Measurements from ENCODE around the gene RPS19.
A peak's percentile ranks its signal among the peaks of the same experiment; 100 is the strongest.

RPS19 gene

GRCh38 chr19:41853768-41854167 lies 6.3 kb upstream of the RPS19 start:
- no peak overlapping the region for H3K18ac ChIP-seq (ENCODE audit: low read depth in 1 of 2, low read length in 2 of 2)
- no peak for DNase-seq
- no peak overlapping the region for H2BK5ac ChIP-seq (ENCODE audit: low read depth, low read length, poor library complexity, severe bottlenecking)
- no peaks in the 10 kb centered on the region for H3K4me1 ChIP-seq (ENCODE audit: control insufficient read depth, insufficient read depth, low read depth, low read length)
- H4K91ac ChIP-seq (ENCODE audit: low read length) = no peak overlapping the region
- H2AK5ac ChIP-seq (ENCODE audit: low read length, severe bottlenecking) = no peak overlapping the region
- H2BK15ac ChIP-seq (ENCODE audit: low read depth, poor library complexity, severe bottlenecking) = no peak overlapping the region
- no peak overlapping the region for H3K4me3 ChIP-seq (ENCODE audit: insufficient read depth in 1 of 2, low read depth in 1 of 2, low read length in 2 of 2)
- no peaks in the 10 kb centered on the region for H3K36me3 ChIP-seq (ENCODE audit: control insufficient read depth in 1 of 2, insufficient read depth in 2 of 2, low read depth in 1 of 2, low read length in 2 of 2)
- peaks cover 58 to 61% of the 10 kb centered on the region in 2 experiments for H3K27me3 ChIP-seq (ENCODE audit: control insufficient read depth in 1 of 2, insufficient read depth in 1 of 2, low read length in 2 of 2)
- no peak overlapping the region for H2BK12ac ChIP-seq (ENCODE audit: low read length in 2 of 2)
- no peak overlapping the region for H3K4ac ChIP-seq (ENCODE audit: low read depth in 1 of 2, low read length in 2 of 2)
- no peak overlapping the region for H3K23ac ChIP-seq (ENCODE audit: low read length in 2 of 2)
- H3K27ac ChIP-seq (ENCODE audit: low read length, poor library complexity, severe bottlenecking) = no peak overlapping the region
- no peak overlapping the region for H3K9ac ChIP-seq (ENCODE audit: low read length)
- no peak overlapping the region for H3K14ac ChIP-seq (ENCODE audit: low read length in 2 of 2)
- H2AFZ ChIP-seq (ENCODE audit: low read depth, low read length) = no peak overlapping the region
- no peak overlapping the region for H3K4me2 ChIP-seq (ENCODE audit: low read length, poor library complexity, severe bottlenecking)
- H2BK120ac ChIP-seq (ENCODE audit: low read depth, low read length) = no peak overlapping the region
- H3K9me3 ChIP-seq (ENCODE audit: control insufficient read depth, low read length) = no peaks in the 10 kb centered on the region
- H4K8ac ChIP-seq (ENCODE audit: low read length) = no peak overlapping the region
- WGBS = 10% methylated on average over 1 of the region's 2 CpGs
- H3K79me1 ChIP-seq (replicated peaks; ENCODE audit: low read length, poor library complexity, severe bottlenecking) = no peaks in the 10 kb centered on the region

- Histone ChIP-seq H2AFZ (ENCODE audit: low read depth, low read length) (no peak overlapping the region), H3K9ac (ENCODE audit: low read length) (peak overlapping the region; percentile 100), H3K4ac (ENCODE audit: low read depth in 1 of 2, low read length in 2 of 2) (no peak overlapping the region), H2BK12ac (ENCODE audit: low read length in 2 of 2) (no peak overlapping the region), H3K27me3 (ENCODE audit: control insufficient read depth in 1 of 2, insufficient read depth in 1 of 2, low read length in 2 of 2) (peaks cover 10 to 11% of the 10 kb centered on the region in 2 experiments), H2BK15ac (ENCODE audit: low read depth, poor library complexity, severe bottlenecking) (no peak overlapping the region), H3K9me3 (ENCODE audit: control insufficient read depth, low read length) (no peaks in the 10 kb centered on the region), H3K79me1 (replicated peaks; ENCODE audit: low read length, poor library complexity, severe bottlenecking) (no peaks in the 10 kb centered on the region), H3K4me2 (ENCODE audit: low read length, poor library complexity, severe bottlenecking) (peak overlapping the region; percentile 69), H3K4me3 (ENCODE audit: insufficient read depth in 1 of 2, low read depth in 1 of 2, low read length in 2 of 2) (peak overlapping the region in 1 of 2 experiments; percentile 100), H3K4me1 (ENCODE audit: control insufficient read depth, insufficient read depth, low read depth, low read length) (peaks cover 18% of the 10 kb centered on the region), H4K8ac (ENCODE audit: low read length) (no peak overlapping the region), H3K18ac (ENCODE audit: low read depth in 1 of 2, low read length in 2 of 2) (no peak overlapping the region), H3K14ac (ENCODE audit: low read length in 2 of 2) (no peak overlapping the region), H3K23ac (ENCODE audit: low read length in 2 of 2) (no peak overlapping the region), H3K36me3 (ENCODE audit: control insufficient read depth in 1 of 2, insufficient read depth in 2 of 2, low read depth in 1 of 2, low read length in 2 of 2) (peaks cover 33 to 35% of the 10 kb centered on the region in 2 experiments), H3K27ac (ENCODE audit: low read length, poor library complexity, severe bottlenecking) (peak overlapping the region; percentile 83), H2BK5ac (ENCODE audit: low read depth, low read length, poor library complexity, severe bottlenecking) (no peak overlapping the region), H4K91ac (ENCODE audit: low read length) (no peak overlapping the region), H2BK120ac (ENCODE audit: low read depth, low read length) (no peak overlapping the region), H2AK5ac (ENCODE audit: low read length, severe bottlenecking) (no peak overlapping the region)
- DNase-seq = no peak
- under 1% methylated on average over 7 of the region's 8 CpGs for WGBS
Measured at GRCh38 chr19:41859213-41859617, 840 bp upstream of the RPS19 start.

GRCh38 chr19:41860419-41861115 lies 512 bp downstream of the RPS19 start:
- Histone ChIP-seq H3K23ac (ENCODE audit: low read length in 2 of 2) (peak overlapping the region in 1 of 2 experiments; percentile 90), H3K27ac (ENCODE audit: low read length, poor library complexity, severe bottlenecking) (peak overlapping the region; percentile 82), H3K14ac (ENCODE audit: low read length in 2 of 2) (peak overlapping the region; percentile 89 to 93), H4K91ac (ENCODE audit: low read length) (peak overlapping the region; percentile 90), H3K4me1 (ENCODE audit: control insufficient read depth, insufficient read depth, low read depth, low read length) (peaks cover 22% of the 10 kb centered on the region), H3K27me3 (ENCODE audit: control insufficient read depth in 1 of 2, insufficient read depth in 1 of 2, low read length in 2 of 2) (no peaks in the 10 kb centered on the region), H3K18ac (ENCODE audit: low read depth in 1 of 2, low read length in 2 of 2) (peak overlapping the region; percentile 84 to 85), H2BK15ac (ENCODE audit: low read depth, poor library complexity, severe bottlenecking) (peak overlapping the region; percentile 44), H2BK120ac (ENCODE audit: low read depth, low read length) (peak overlapping the region; percentile 88), H2BK5ac (ENCODE audit: low read depth, low read length, poor library complexity, severe bottlenecking) (peak overlapping the region; percentile 98), H3K4me2 (ENCODE audit: low read length, poor library complexity, severe bottlenecking) (peak overlapping the region; percentile 46), H3K79me1 (replicated peaks; ENCODE audit: low read length, poor library complexity, severe bottlenecking) (no peaks in the 10 kb centered on the region), H3K9ac (ENCODE audit: low read length) (peak overlapping the region; percentile 100), H4K8ac (ENCODE audit: low read length) (peak overlapping the region; percentile 90), H3K9me3 (ENCODE audit: control insufficient read depth, low read length) (no peaks in the 10 kb centered on the region), H2BK12ac (ENCODE audit: low read length in 2 of 2) (no peak overlapping the region), H3K4me3 (ENCODE audit: insufficient read depth in 1 of 2, low read depth in 1 of 2, low read length in 2 of 2) (peak overlapping the region; percentile 87 to 100), H3K4ac (ENCODE audit: low read depth in 1 of 2, low read length in 2 of 2) (peak overlapping the region; percentile 93 to 96), H3K36me3 (ENCODE audit: control insufficient read depth in 1 of 2, insufficient read depth in 2 of 2, low read depth in 1 of 2, low read length in 2 of 2) (peaks cover 45 to 48% of the 10 kb centered on the region in 2 experiments), H2AFZ (ENCODE audit: low read depth, low read length) (no peak overlapping the region), H2AK5ac (ENCODE audit: low read length, severe bottlenecking) (peak overlapping the region; percentile 92)
- WGBS = 2% methylated on average over 45 of the region's 45 CpGs
- peak; percentile 5 for DNase-seq

- H3K27ac ChIP-seq (ENCODE audit: low read length, poor library complexity, severe bottlenecking) = peak overlapping the region; percentile 82
- H3K23ac ChIP-seq (ENCODE audit: low read length in 2 of 2) = peak overlapping the region; percentile 34 to 56
- peak overlapping the region; percentile 90 for H4K8ac ChIP-seq (ENCODE audit: low read length)
- DNase-seq = no peak
- H2AFZ ChIP-seq (ENCODE audit: low read depth, low read length) = no peak overlapping the region
- H3K4me1 ChIP-seq (ENCODE audit: control insufficient read depth, insufficient read depth, low read depth, low read length) = peaks cover 25% of the 10 kb centered on the region
- no peak overlapping the region for H2BK15ac ChIP-seq (ENCODE audit: low read depth, poor library complexity, severe bottlenecking)
- H3K36me3 ChIP-seq (ENCODE audit: control insufficient read depth in 1 of 2, insufficient read depth in 2 of 2, low read depth in 1 of 2, low read length in 2 of 2) = peaks cover 49 to 51% of the 10 kb centered on the region in 2 experiments
- H3K4me2 ChIP-seq (ENCODE audit: low read length, poor library complexity, severe bottlenecking) = peak overlapping the region; percentile 46
- no peaks in the 10 kb centered on the region for H3K9me3 ChIP-seq (ENCODE audit: control insufficient read depth, low read length)
- no peaks in the 10 kb centered on the region for H3K27me3 ChIP-seq (ENCODE audit: control insufficient read depth in 1 of 2, insufficient read depth in 1 of 2, low read length in 2 of 2)
- peak overlapping the region; percentile 93 to 96 for H3K4ac ChIP-seq (ENCODE audit: low read depth in 1 of 2, low read length in 2 of 2)
- H2AK5ac ChIP-seq (ENCODE audit: low read length, severe bottlenecking) = peak overlapping the region; percentile 92
- H2BK12ac ChIP-seq (ENCODE audit: low read length in 2 of 2) = no peak overlapping the region
- peak overlapping the region; percentile 100 for H3K9ac ChIP-seq (ENCODE audit: low read length)
- 51% methylated on average over 9 of the region's 9 CpGs for WGBS
- H4K91ac ChIP-seq (ENCODE audit: low read length) = peak overlapping the region; percentile 90
- H2BK5ac ChIP-seq (ENCODE audit: low read depth, low read length, poor library complexity, severe bottlenecking) = peak overlapping the region; percentile 98
- no peak overlapping the region for H3K14ac ChIP-seq (ENCODE audit: low read length in 2 of 2)
- peak overlapping the region in 1 of 2 experiments; percentile 38 for H3K18ac ChIP-seq (ENCODE audit: low read depth in 1 of 2, low read length in 2 of 2)
- H3K79me1 ChIP-seq (replicated peaks; ENCODE audit: low read length, poor library complexity, severe bottlenecking) = no peaks in the 10 kb centered on the region
- no peak overlapping the region for H2BK120ac ChIP-seq (ENCODE audit: low read depth, low read length)
- H3K4me3 ChIP-seq (ENCODE audit: insufficient read depth in 1 of 2, low read depth in 1 of 2, low read length in 2 of 2) = peak overlapping the region; percentile 87 to 100
Measured at GRCh38 chr19:41861116-41861768, 1.2 kb downstream of the RPS19 start.

Data from mesenchymal stem cell (in vitro differentiated cells and primary cell).